MM.1S (cell line): ENCODE data around the gene CHURC1.

Experiments used
- DNase-seq: peaks from one replicate; pipeline ENCODE4 v3.0.0-alpha.2; 2015
- H2AFZ ChIP-seq: fragments of 300-600 bp; sonication (generic); 2 replicates; pipeline ENCODE4 v1.6.0; 2016; ENCODE audit warnings: antibody characterized with exemption, low read length
- H3F3A ChIP-seq: fragments of 300-600 bp; sonication (generic); 2 replicates; pipeline ENCODE4 v1.6.1; 2016; ENCODE audit warnings: mild to moderate bottlenecking, antibody characterized with exemption, low read length, moderate library complexity, mixed read lengths; ENCODE audit not compliant: insufficient read depth
- H3K27ac ChIP-seq: fragments of 300-600 bp; sonication (generic); 2 replicates; pipeline ENCODE4 v1.5.1; 2016; ENCODE audit warnings: mild to moderate bottlenecking, low read length
- H3K27me3 ChIP-seq: fragments of 300-600 bp; sonication (generic); replicated peaks from 2 replicates; pipeline ENCODE4 v1.6.0; 2016; ENCODE audit warnings: low read length; ENCODE audit not compliant: insufficient read depth
- H3K36me3 ChIP-seq: fragments of 300-600 bp; sonication (generic); replicated peaks from 2 replicates; pipeline ENCODE4 v1.6.1; 2016; ENCODE audit warnings: mild to moderate bottlenecking, low read length, mixed read lengths; ENCODE audit not compliant: insufficient read depth
- H3K4me1 ChIP-seq: fragments of 300-600 bp; sonication (generic); 2 replicates; pipeline ENCODE4 v1.6.1; 2016; ENCODE audit warnings: low read length, mixed read lengths
- H3K4me2 ChIP-seq: fragments of 300-600 bp; sonication (generic); 2 replicates; pipeline ENCODE4 v1.6.0; 2016; ENCODE audit warnings: low read depth, low read length
- H3K4me3 ChIP-seq: fragments of 300-600 bp; sonication (generic); 2 replicates; pipeline ENCODE4 v1.5.1; 2016; ENCODE audit warnings: low read length, mixed read lengths
- H3K79me2 ChIP-seq: fragments of 300-600 bp; sonication (generic); 2 replicates; pipeline ENCODE4 v1.6.1; 2016; ENCODE audit warnings: mixed run types, low read length, mixed read lengths
- H3K9ac ChIP-seq: fragments of 300-600 bp; sonication (generic); 2 replicates; pipeline ENCODE4 v1.6.1; 2016; ENCODE audit warnings: low read length, mixed read lengths
- H3K9me2 ChIP-seq: fragments of 300-600 bp; sonication (generic); replicated peaks from 2 replicates; pipeline ENCODE4 v1.6.1; 2016; ENCODE audit warnings: mild to moderate bottlenecking, low read length, mixed read lengths; ENCODE audit not compliant: insufficient read depth
- H3K9me3 ChIP-seq: fragments of 300-600 bp; sonication (generic); replicated peaks from 2 replicates; pipeline ENCODE4 v1.6.1; 2016; ENCODE audit warnings: mild to moderate bottlenecking, low read length, mixed read lengths; ENCODE audit not compliant: insufficient read depth
- H4K20me1 ChIP-seq: fragments of 300-600 bp; sonication (generic); 2 replicates; pipeline ENCODE4 v1.6.1; 2016; ENCODE audit warnings: mild to moderate bottlenecking, low read length, moderate library complexity, mixed read lengths; ENCODE audit not compliant: insufficient read depth
- CTCF ChIP-seq: fragments of 300-600 bp; sonication (generic); IDR thresholded peaks from 2 replicates; pipeline ENCODE4 v1.5.1; 2016; ENCODE audit warnings: antibody characterized with exemption, low read length, mixed read lengths
- EZH2 ChIP-seq: fragments of 300-600 bp; sonication (generic); optimal IDR thresholded peaks from 2 replicates; pipeline ENCODE3; 2017; ENCODE audit warnings: low read depth, mild to moderate bottlenecking, antibody characterized with exemption, low read length, mixed read lengths
- EZH2phosphoT487 ChIP-seq: fragments of 300-600 bp; sonication (generic); IDR thresholded peaks from 2 replicates; pipeline ENCODE4 v1.6.1; 2018; ENCODE audit warnings: antibody characterized with exemption, low read length

CHURC1 gene

GRCh38 chr14:64944861-64945260, 30.6 kb downstream of the CHURC1 start:
- H2AFZ ChIP-seq: no peak overlapping the region
- DNase-seq: no peak
- H3K79me2 ChIP-seq: no peaks in the 10 kb centered on the region
- no peaks in the 10 kb centered on the region for H3K36me3 ChIP-seq
- no peak overlapping the region for H3K4me2 ChIP-seq
- no peaks in the 10 kb centered on the region for H3K9me3 ChIP-seq
- no peak overlapping the region for H3K9ac ChIP-seq
- H3K4me3 ChIP-seq: no peak overlapping the region
- H3K4me1 ChIP-seq: no peaks in the 10 kb centered on the region
- no peaks in the 10 kb centered on the region for H3F3A ChIP-seq
- H3K27ac ChIP-seq: no peak overlapping the region
- no peaks in the 10 kb centered on the region for H3K9me2 ChIP-seq
- no peaks in the 10 kb centered on the region for H4K20me1 ChIP-seq
- TF ChIP-seq EZH2 (no peak), EZH2phosphoT487 (no peak)
- no peaks in the 10 kb centered on the region for H3K27me3 ChIP-seq

- Histone ChIP-seq H4K20me1 (no peaks in the 10 kb centered on the region), H3F3A (no peaks in the 10 kb centered on the region), H3K4me3 (no peak overlapping the region), H3K4me1 (no peaks in the 10 kb centered on the region), H3K9me2 (no peaks in the 10 kb centered on the region), H3K27me3 (no peaks in the 10 kb centered on the region), H2AFZ (no peak overlapping the region), H3K9ac (no peak overlapping the region), H3K9me3 (no peaks in the 10 kb centered on the region), H3K79me2 (no peaks in the 10 kb centered on the region), H3K36me3 (no peaks in the 10 kb centered on the region), H3K4me2 (no peak overlapping the region), H3K27ac (no peak overlapping the region)
- TF ChIP-seq EZH2: no peak
- TF ChIP-seq CTCF: no peak
- no peak for TF ChIP-seq EZH2phosphoT487
- DNase-seq: no peak
Observed at GRCh38 chr14:64945431-64946178, 31.4 kb downstream of the CHURC1 start.

GRCh38 chr14:64946310-64947045, 32.2 kb downstream of the CHURC1 start:
- Histone ChIP-seq H3K9me2 (no peaks in the 10 kb centered on the region), H3K4me2 (no peak overlapping the region), H3K9me3 (no peaks in the 10 kb centered on the region), H3F3A (no peaks in the 10 kb centered on the region), H4K20me1 (no peaks in the 10 kb centered on the region), H3K27ac (no peak overlapping the region), H3K4me3 (no peak overlapping the region), H3K79me2 (no peaks in the 10 kb centered on the region), H3K4me1 (no peaks in the 10 kb centered on the region), H3K9ac (no peak overlapping the region), H2AFZ (no peak overlapping the region), H3K27me3 (no peaks in the 10 kb centered on the region), H3K36me3 (no peaks in the 10 kb centered on the region)
- DNase-seq: no peak
- TF ChIP-seq CTCF (no peak), EZH2 (no peak), EZH2phosphoT487 (no peak)
